Esophagus squamous epithelium (tissue), 5 donors: Measurements from ENCODE around the gene ZNF579. TPM values are rescaled to one million over a fixed set of nuclear protein-coding genes. Genes with fewer than 3 reads are reported as not detected.

Source experiments
- DNase-seq: peaks from one replicate; lab custom pipeline; 2025; lab: John Stamatoyannopoulos, UW
- H3K27ac ChIP-seq, 4 donors: fragments of 200-600 bp; sonication (generic); one replicate each; pipeline ENCODE4 v1.5.1; 2016 to 2019; ENCODE audit warnings: mild to moderate bottlenecking in 1 of 4
- H3K27me3 ChIP-seq, 4 donors: fragments of 200-600 bp; sonication (generic); 1 replicate in 3 of 4; 2 replicates in 1 of 4; pipeline versions ENCODE4 v1.5.1 to v1.6.0; 2017 to 2021; ENCODE audit warnings: antibody characterized with exemption in 1 of 4
- H3K36me3 ChIP-seq, 3 donors: fragments of 200-600 bp; sonication (generic); one replicate each; pipeline ENCODE4 v1.5.1; 2016 to 2019
- H3K4me1 ChIP-seq, 3 donors: fragments of 200-600 bp; sonication (generic); one replicate each; pipeline ENCODE4 v1.5.1; 2017 to 2019
- H3K4me3 ChIP-seq, 4 donors: fragments of 200-600 bp; sonication (generic); 1 replicate in 3 of 4; 2 replicates in 1 of 4; pipeline ENCODE4 v1.5.1; 2016 to 2019; ENCODE audit warnings: mild to moderate bottlenecking in 2 of 4, moderate library complexity in 1 of 4
- H3K9me3 ChIP-seq, 3 donors: fragments of 200-600 bp; sonication (generic); one replicate each; pipeline ENCODE4 v1.5.1; 2016 to 2019
- POLR2A ChIP-seq, 4 donors: fragments of 450-650 bp; IDR thresholded peaks; one replicate each; pipeline ENCODE4 v1.6.1; 2017; ENCODE audit warnings: antibody characterized with exemption in 4 of 4, mild to moderate bottlenecking in 4 of 4, moderate library complexity in 3 of 4
- WGBS, 2 donors: methylation state at CpG; one replicate each; pipeline ENCODE4 v1.1.5; 2018; 5-methylcytosine and 5-hydroxymethylcytosine counted together
- intact Hi-C: fragments of 100-400 bp; cut with DNase I; formaldehyde crosslinking; loops from one replicate; pipeline ENCODE4 v1.15.0; 2022
- total RNA-seq, 4 donors: library from RNA; depleted of rRNA; stranded (reverse); fragments of >200 nt; gene quantifications; one replicate each; pipeline ENCODE4 v1.1.0, GENCODE V29; 2016
- TF ChIP-seq, protein P1 (sequence below), 6 experiments: fragments of 450-650 bp in 4 of 6; fragments of 200-600 bp in 2 of 6; sonication (generic) in 2 of 6; IDR thresholded peaks; one replicate each; pipeline ENCODE4 v1.5.1; 2016 to 2019; ENCODE audit warnings: antibody characterized with exemption in 6 of 6, mild to moderate bottlenecking in 4 of 6, moderate library complexity in 4 of 6
- donor health status: DM: yes; HTN: yes; CAD: no.

ZNF579 gene
- total RNA-seq, 4 donors from 2014 or later: 0.75 to 3.0 (median 2.2) TPM

DNA sequence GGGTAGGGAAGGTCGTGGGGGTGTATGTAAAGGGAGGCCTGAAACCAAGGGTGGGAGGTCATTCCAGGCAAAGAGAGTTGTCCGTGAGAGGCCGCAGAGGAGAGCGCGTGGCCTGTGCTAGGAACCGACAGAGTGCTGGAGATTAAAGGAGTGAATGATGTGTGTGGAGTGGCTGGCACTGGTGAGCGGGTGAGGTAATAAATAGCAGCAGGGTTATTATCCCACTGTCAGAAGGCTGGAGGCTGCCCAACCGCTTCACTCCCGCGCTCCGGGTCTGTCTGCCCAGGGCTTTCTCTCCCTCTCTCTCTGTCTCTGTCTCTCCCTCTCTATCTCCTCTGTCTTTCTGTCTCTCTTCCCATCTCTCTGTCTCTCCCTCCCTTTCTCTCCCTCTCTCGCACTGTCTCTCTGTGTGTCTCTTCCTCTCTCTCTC is 17.4 kb downstream of the ZNF579 start:
- H3K4me3 ChIP-seq: no peak overlapping the region
- peaks cover 0 to 7% (median 0%) of the 10 kb centered on the region in 3 donors for H3K9me3 ChIP-seq
- intact Hi-C loops: no loop called here
- H3K36me3 ChIP-seq: no peaks in the 10 kb centered on the region
- no peak overlapping the region for H3K27ac ChIP-seq
- no peak for DNase-seq
- H3K27me3 ChIP-seq: peaks cover 0 to 47% (median 0%) of the 10 kb centered on the region in 4 donors
- WGBS, 2 donors: 32 to 45% methylated on average over 12 of the region's 12 CpGs
- TF ChIP-seq POLR2A (IDR thresholded peaks at IDR 0.05): no peak
- TF ChIP-seq, protein P1, sequence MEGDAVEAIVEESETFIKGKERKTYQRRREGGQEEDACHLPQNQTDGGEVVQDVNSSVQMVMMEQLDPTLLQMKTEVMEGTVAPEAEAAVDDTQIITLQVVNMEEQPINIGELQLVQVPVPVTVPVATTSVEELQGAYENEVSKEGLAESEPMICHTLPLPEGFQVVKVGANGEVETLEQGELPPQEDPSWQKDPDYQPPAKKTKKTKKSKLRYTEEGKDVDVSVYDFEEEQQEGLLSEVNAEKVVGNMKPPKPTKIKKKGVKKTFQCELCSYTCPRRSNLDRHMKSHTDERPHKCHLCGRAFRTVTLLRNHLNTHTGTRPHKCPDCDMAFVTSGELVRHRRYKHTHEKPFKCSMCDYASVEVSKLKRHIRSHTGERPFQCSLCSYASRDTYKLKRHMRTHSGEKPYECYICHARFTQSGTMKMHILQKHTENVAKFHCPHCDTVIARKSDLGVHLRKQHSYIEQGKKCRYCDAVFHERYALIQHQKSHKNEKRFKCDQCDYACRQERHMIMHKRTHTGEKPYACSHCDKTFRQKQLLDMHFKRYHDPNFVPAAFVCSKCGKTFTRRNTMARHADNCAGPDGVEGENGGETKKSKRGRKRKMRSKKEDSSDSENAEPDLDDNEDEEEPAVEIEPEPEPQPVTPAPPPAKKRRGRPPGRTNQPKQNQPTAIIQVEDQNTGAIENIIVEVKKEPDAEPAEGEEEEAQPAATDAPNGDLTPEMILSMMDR (IDR thresholded peaks at IDR 0.05): no peak
- H3K4me1 ChIP-seq: peaks cover 0 to 4% (median 0%) of the 10 kb centered on the region in 3 donors

- WGBS, 2 donors: 56 to 80% methylated on average over 9 of the region's 9 CpGs
- H3K36me3 ChIP-seq: no peaks in the 10 kb centered on the region
- DNase-seq: no peak
- H3K9me3 ChIP-seq: peaks cover 0 to 7% (median 0%) of the 10 kb centered on the region in 3 donors
- intact Hi-C loops: no loop called here
- peaks cover 0 to 4% (median 0%) of the 10 kb centered on the region in 3 donors for H3K4me1 ChIP-seq
- no peak overlapping the region for H3K27ac ChIP-seq
- no peak overlapping the region for H3K4me3 ChIP-seq
- peaks cover 0 to 33% (median 0%) of the 10 kb centered on the region in 4 donors for H3K27me3 ChIP-seq
- TF ChIP-seq, protein P1 (IDR thresholded peaks at IDR 0.05): no peak
- TF ChIP-seq POLR2A (IDR thresholded peaks at IDR 0.05): no peak
Measured at GRCh38 chr19:55559684-55560083, 21.0 kb downstream of the ZNF579 start.

DNA sequence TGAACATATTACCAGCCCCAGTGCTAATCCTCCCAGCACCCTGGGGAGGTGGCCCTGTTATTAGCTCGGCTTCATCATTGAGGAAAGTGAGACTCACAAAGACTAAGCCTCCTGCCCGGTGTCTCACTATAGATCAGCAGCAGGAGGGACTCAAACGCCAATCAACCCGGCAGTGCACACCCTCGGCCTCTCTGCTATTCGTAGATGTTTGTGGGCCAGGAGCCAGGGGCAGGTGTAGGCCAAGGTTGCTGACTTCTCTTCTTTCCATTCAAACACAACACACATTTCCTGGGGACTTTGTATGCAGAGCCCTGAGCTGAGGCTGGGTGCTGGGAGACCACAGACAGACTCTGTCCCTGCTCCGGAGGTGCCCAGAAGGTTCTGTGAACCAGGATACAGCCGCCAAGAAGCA is 25.9 kb downstream of the ZNF579 start:
- Histone ChIP-seq H3K4me3 (no peak overlapping the region), H3K36me3 (no peaks in the 10 kb centered on the region), H3K9me3 (no peaks in the 10 kb centered on the region), H3K27me3 (peaks cover 0 to 48% (median 0%) of the 10 kb centered on the region in 4 donors), H3K4me1 (peaks cover 0 to 6% (median 1%) of the 10 kb centered on the region in 3 donors), H3K27ac (no peak overlapping the region)
- no peak for DNase-seq
- TF ChIP-seq, protein P1 (IDR thresholded peaks at IDR 0.05): no peak
- no peak for TF ChIP-seq POLR2A (IDR thresholded peaks at IDR 0.05)
- intact Hi-C loops: no loop called here
- 68 to 89% methylated on average over 4 to 5 of the region's 8 CpGs for WGBS, 2 donors

DNA sequence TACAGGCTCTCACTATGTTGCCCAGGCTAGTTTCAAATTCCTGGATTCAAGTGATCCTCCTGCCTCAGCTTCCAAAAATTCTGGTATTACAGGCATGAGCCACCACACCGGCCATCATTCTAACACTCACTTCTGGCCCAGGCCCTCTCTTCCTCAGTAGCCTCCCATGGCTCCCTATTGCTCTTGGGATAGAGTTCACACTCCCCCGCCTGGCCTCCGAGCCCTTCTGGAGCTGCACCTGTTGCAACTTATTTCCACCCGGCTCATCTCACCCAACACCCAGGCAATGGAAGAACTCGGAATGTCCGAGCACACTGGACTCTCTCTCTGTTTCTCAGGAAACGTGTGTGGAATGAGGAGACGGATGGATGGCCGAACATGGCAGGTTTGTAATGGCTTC is 26.3 kb downstream of the ZNF579 start:
- 87 to 93% methylated on average over 3 to 7 of the region's 9 CpGs for WGBS, 2 donors
- intact Hi-C loops: no loop called here
- Histone ChIP-seq H3K27me3 (peaks cover 0 to 48% (median 0%) of the 10 kb centered on the region in 4 donors), H3K4me1 (peaks cover 0 to 10% (median 4%) of the 10 kb centered on the region in 3 donors), H3K36me3 (no peaks in the 10 kb centered on the region), H3K4me3 (no peak overlapping the region), H3K9me3 (no peaks in the 10 kb centered on the region), H3K27ac (no peak overlapping the region)
- DNase-seq: no peak
- no peak for TF ChIP-seq POLR2A (IDR thresholded peaks at IDR 0.05)
- TF ChIP-seq, protein P1 (IDR thresholded peaks at IDR 0.05): no peak

DNA sequence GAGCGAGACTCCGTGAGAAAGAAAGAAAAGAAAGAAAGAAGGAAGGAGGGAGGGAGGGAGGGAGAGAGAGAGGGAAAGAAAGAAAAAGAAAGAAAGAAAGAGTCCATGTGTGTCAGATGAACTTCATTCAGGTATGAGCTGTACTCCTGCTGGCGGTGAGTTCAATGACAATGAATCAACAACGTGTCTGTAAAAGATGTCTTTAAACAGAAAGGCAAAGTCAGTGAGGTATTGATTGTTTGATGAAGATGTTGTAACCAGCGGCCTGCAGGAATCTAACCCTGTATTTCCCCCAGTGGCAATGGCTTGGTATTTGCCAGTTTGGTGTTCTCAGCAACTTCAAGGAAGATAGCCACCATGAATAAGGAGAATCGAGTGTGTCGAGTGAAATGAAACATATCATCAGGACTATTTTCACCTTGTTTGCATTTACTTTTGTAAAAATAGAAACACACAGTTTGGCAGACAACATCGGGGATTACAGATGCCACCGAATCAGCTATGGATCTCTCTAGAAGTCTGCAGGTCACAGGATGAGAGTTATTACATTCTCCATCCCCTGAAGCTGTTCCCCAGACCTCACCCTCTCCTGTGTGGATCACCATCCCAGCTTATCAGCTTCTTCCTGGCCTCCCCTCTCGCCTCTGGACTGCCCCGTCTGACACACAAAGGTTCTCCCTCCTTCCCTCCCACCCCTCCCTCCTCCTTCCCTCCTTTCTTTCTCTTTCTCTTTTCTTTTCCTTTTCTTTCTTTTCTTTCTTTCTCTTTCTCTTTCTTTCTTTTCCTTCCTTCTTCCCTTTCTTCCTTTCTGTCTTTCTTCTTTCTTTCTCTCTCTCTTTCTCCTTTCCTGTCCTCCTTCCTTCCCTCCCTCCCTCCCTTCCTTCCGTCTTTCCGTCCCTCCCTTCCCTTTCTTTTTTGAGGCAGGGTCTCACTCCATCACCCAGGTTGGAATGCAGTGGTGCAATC is 27.1 kb downstream of the ZNF579 start:
- H3K4me3 ChIP-seq: no peak overlapping the region
- TF ChIP-seq, protein P1 (IDR thresholded peaks at IDR 0.05): no peak
- no peak for TF ChIP-seq POLR2A (IDR thresholded peaks at IDR 0.05)
- H3K9me3 ChIP-seq: no peaks in the 10 kb centered on the region
- DNase-seq: no peak
- intact Hi-C loops: no loop called here
- peaks cover 0 to 47% (median 0%) of the 10 kb centered on the region in 4 donors for H3K27me3 ChIP-seq
- H3K36me3 ChIP-seq: no peaks in the 10 kb centered on the region
- H3K4me1 ChIP-seq: peaks cover 0 to 10% (median 4%) of the 10 kb centered on the region in 3 donors
- no peak overlapping the region for H3K27ac ChIP-seq
- WGBS, 2 donors: 49 to 51% methylated on average over 11 to 13 of the region's 13 CpGs
